OCI-LY3 (cell line): ENCODE results near the gene AMPD2.
A peak's percentile ranks its signal among the peaks of the same experiment; 100 is the strongest.

ENCODE experiments used
- H2AFZ ChIP-seq: fragments of 200-600, 300-600 bp; shearing (Covaris generic); 2 replicates; pipeline ENCODE4 v1.6.0; 2014; ENCODE audit warnings: antibody characterized with exemption, low read depth, low read length
- H3K27ac ChIP-seq: fragments of 200-600, 300-600 bp; sonication (generic); 2 replicates; pipeline ENCODE4 v1.5.1; 2014; ENCODE audit warnings: mild to moderate bottlenecking, low read length, moderate library complexity, mixed read lengths
- H3K27me3 ChIP-seq: fragments of 200-600, 300-600 bp; sonication (generic); 2 replicates; pipeline ENCODE4 v1.6.1; 2014; ENCODE audit warnings: low read depth, low read length, mixed read lengths
- H3K36me3 ChIP-seq: fragments of 200-600, 300-600 bp; sonication (generic); replicated peaks from 2 replicates; pipeline ENCODE3; 2014; ENCODE audit warnings: low read depth, low read length, mixed read lengths
- H3K4me1 ChIP-seq: fragments of 300-600, 200-600 bp; sonication (generic); 2 replicates; pipeline ENCODE4 v1.6.1; 2014; ENCODE audit warnings: low read length, mixed read lengths
- H3K4me2 ChIP-seq: fragments of 200-600, 300-600 bp; sonication (generic); 2 replicates; pipeline ENCODE4 v1.6.1; 2014; ENCODE audit warnings: low read length, mixed read lengths
- H3K4me3 ChIP-seq: fragments of 300-600, 200-600 bp; sonication (generic); 2 replicates; pipeline ENCODE4 v1.5.1; 2014; ENCODE audit warnings: antibody characterized with exemption, mild to moderate bottlenecking, low read length, moderate library complexity
- H3K79me2 ChIP-seq: fragments of 300-600, 200-600 bp; shearing (Covaris generic); 2 replicates; pipeline ENCODE4 v1.6.1; 2014; ENCODE audit warnings: mild to moderate bottlenecking, low read length, mixed read lengths
- H3K9ac ChIP-seq: fragments of 300-600, 200-600 bp; shearing (Covaris generic); 2 replicates; pipeline ENCODE4 v1.6.0; 2014; ENCODE audit warnings: mild to moderate bottlenecking, low read length, moderate library complexity
- H3K9me3 ChIP-seq: fragments of 200-600, 300-600 bp; shearing (Covaris generic); 2 replicates; pipeline ENCODE4 v1.6.1; 2014; ENCODE audit warnings: low read length, mixed read lengths; ENCODE audit not compliant: insufficient read depth
- H4K20me1 ChIP-seq: fragments of 200-600, 300-600 bp; sonication (generic); 2 replicates; pipeline ENCODE4 v1.6.1; 2016; ENCODE audit warnings: low read length, mixed read lengths; ENCODE audit not compliant: insufficient read depth
- EZH2phosphoT487 ChIP-seq: fragments of 200-600 bp; shearing (Covaris generic); IDR thresholded peaks from 2 replicates; pipeline ENCODE4 v1.6.1; 2018; ENCODE audit warnings: antibody characterized with exemption, mixed run types, low read depth
- TF ChIP-seq, protein P1 (sequence below): fragments of 200-600, 300-600 bp; sonication (generic); IDR thresholded peaks from 2 replicates; pipeline ENCODE4 v1.5.1; 2014; ENCODE audit warnings: antibody characterized with exemption, low read length, low read depth

AMPD2 gene

GRCh38 chr1:109639063-109639840 is 19.6 kb downstream of the AMPD2 start:
- H3K4me2 ChIP-seq, result no peak overlapping the region
- H2AFZ ChIP-seq, result no peak overlapping the region
- H3K9ac ChIP-seq, result no peak overlapping the region
- peaks cover 32% of the 10 kb centered on the region for H3K4me1 ChIP-seq
- no peaks in the 10 kb centered on the region for H3K79me2 ChIP-seq
- no peak overlapping the region for H3K4me3 ChIP-seq
- no peaks in the 10 kb centered on the region for H3K9me3 ChIP-seq
- no peaks in the 10 kb centered on the region for H3K27me3 ChIP-seq
- TF ChIP-seq, protein P1, sequence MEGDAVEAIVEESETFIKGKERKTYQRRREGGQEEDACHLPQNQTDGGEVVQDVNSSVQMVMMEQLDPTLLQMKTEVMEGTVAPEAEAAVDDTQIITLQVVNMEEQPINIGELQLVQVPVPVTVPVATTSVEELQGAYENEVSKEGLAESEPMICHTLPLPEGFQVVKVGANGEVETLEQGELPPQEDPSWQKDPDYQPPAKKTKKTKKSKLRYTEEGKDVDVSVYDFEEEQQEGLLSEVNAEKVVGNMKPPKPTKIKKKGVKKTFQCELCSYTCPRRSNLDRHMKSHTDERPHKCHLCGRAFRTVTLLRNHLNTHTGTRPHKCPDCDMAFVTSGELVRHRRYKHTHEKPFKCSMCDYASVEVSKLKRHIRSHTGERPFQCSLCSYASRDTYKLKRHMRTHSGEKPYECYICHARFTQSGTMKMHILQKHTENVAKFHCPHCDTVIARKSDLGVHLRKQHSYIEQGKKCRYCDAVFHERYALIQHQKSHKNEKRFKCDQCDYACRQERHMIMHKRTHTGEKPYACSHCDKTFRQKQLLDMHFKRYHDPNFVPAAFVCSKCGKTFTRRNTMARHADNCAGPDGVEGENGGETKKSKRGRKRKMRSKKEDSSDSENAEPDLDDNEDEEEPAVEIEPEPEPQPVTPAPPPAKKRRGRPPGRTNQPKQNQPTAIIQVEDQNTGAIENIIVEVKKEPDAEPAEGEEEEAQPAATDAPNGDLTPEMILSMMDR, result no peak
- TF ChIP-seq EZH2phosphoT487, result no peak
- no peak overlapping the region for H3K27ac ChIP-seq
- no peaks in the 10 kb centered on the region for H3K36me3 ChIP-seq
- no peaks in the 10 kb centered on the region for H4K20me1 ChIP-seq

- H3K79me2 ChIP-seq, result no peaks in the 10 kb centered on the region
- TF ChIP-seq, protein P1, result no peak
- TF ChIP-seq EZH2phosphoT487, result no peak
- no peak overlapping the region for H3K4me3 ChIP-seq
- H3K4me1 ChIP-seq, result peaks cover 27% of the 10 kb centered on the region
- H3K4me2 ChIP-seq, result no peak overlapping the region
- H3K27ac ChIP-seq, result no peak overlapping the region
- no peaks in the 10 kb centered on the region for H3K27me3 ChIP-seq
- H3K9ac ChIP-seq, result no peak overlapping the region
- no peaks in the 10 kb centered on the region for H3K9me3 ChIP-seq
- H3K36me3 ChIP-seq, result no peaks in the 10 kb centered on the region
- no peaks in the 10 kb centered on the region for H4K20me1 ChIP-seq
- H2AFZ ChIP-seq, result no peak overlapping the region
Measured at GRCh38 chr1:109639841-109640184, 20.2 kb downstream of the AMPD2 start.

GRCh38 chr1:109640285-109640865 is 20.7 kb downstream of the AMPD2 start:
- Histone ChIP-seq H3K4me1 (peaks cover 21% of the 10 kb centered on the region), H3K4me2 (peak overlapping the region; percentile 37; the same call in 1 of the 2 replicates), H3K9me3 (no peaks in the 10 kb centered on the region), H2AFZ (no peak overlapping the region), H3K36me3 (no peaks in the 10 kb centered on the region), H3K79me2 (no peaks in the 10 kb centered on the region), H3K4me3 (no peak overlapping the region), H3K27ac (no peak overlapping the region), H4K20me1 (no peaks in the 10 kb centered on the region), H3K27me3 (no peaks in the 10 kb centered on the region), H3K9ac (no peak overlapping the region)
- TF ChIP-seq, protein P1, result peak; percentile 71
- no peak for TF ChIP-seq EZH2phosphoT487

- no peaks in the 10 kb centered on the region for H3K36me3 ChIP-seq
- H3K4me2 ChIP-seq, result no peak overlapping the region
- H4K20me1 ChIP-seq, result no peaks in the 10 kb centered on the region
- H3K4me1 ChIP-seq, result peaks cover 13% of the 10 kb centered on the region
- H3K9ac ChIP-seq, result no peak overlapping the region
- TF ChIP-seq, protein P1, result no peak
- TF ChIP-seq EZH2phosphoT487, result no peak
- H3K9me3 ChIP-seq, result no peaks in the 10 kb centered on the region
- no peaks in the 10 kb centered on the region for H3K79me2 ChIP-seq
- no peaks in the 10 kb centered on the region for H3K27me3 ChIP-seq
- no peak overlapping the region for H3K4me3 ChIP-seq
- no peak overlapping the region for H2AFZ ChIP-seq
- H3K27ac ChIP-seq, result no peak overlapping the region
Measured at GRCh38 chr1:109641078-109641740, 21.6 kb downstream of the AMPD2 start.
